GM23338 (cell line): ENCODE results near the gene PRSS50. TPM values are rescaled to one million over a fixed set of nuclear protein-coding genes. Genes with fewer than 3 reads are reported as not detected.

Experiments
- ATAC-seq: fragments of 200-7000 bp; cut with Tn5 transposase; 3 replicates; pipeline ENCODE4 v1.9.1; 2020
- DNase-seq: peaks from one replicate; pipeline ENCODE4 v3.0.0-alpha.2; 2015; ENCODE audit warnings: low spot score
- H2AFZ ChIP-seq: fragments of 200-600 bp; sonication (generic); 2 replicates; pipeline ENCODE4 v1.8.0; 2016; ENCODE audit warnings: antibody characterized with exemption, mild to moderate bottlenecking, moderate library complexity
- H3F3A ChIP-seq: fragments of 200-600 bp; sonication (generic); replicated peaks from 2 replicates; pipeline ENCODE4 v1.8.0; 2017; ENCODE audit warnings: antibody characterized with exemption, mixed run types, low read depth
- H3K27ac ChIP-seq: fragments of 200-600 bp; sonication (generic); 2 replicates; pipeline ENCODE4 v1.6.1; 2016; ENCODE audit warnings: low read depth
- H3K27me3 ChIP-seq: fragments of 200-600 bp; sonication (generic); 2 replicates; pipeline ENCODE4 v1.8.0; 2016; ENCODE audit warnings: mild to moderate bottlenecking, mixed run types, moderate library complexity; ENCODE audit not compliant: insufficient read depth
- H3K36me3 ChIP-seq: fragments of 200-600 bp; sonication (generic); 2 replicates; pipeline ENCODE4 v1.8.0; 2016; ENCODE audit warnings: mild to moderate bottlenecking; ENCODE audit not compliant: insufficient read depth
- H3K4me1 ChIP-seq: fragments of 200-600 bp; sonication (generic); 2 replicates; pipeline ENCODE4 v1.8.0; 2016; ENCODE audit warnings: mild to moderate bottlenecking, moderate library complexity; ENCODE audit not compliant: insufficient read depth
- H3K4me2 ChIP-seq: fragments of 200-600 bp; sonication (generic); 2 replicates; pipeline ENCODE4 v1.7.1; 2017; ENCODE audit warnings: mixed run types
- H3K4me3 ChIP-seq: fragments of 200-600 bp; sonication (generic); 2 replicates; pipeline ENCODE4 v1.6.1; 2016; ENCODE audit warnings: mixed run types
- H3K79me2 ChIP-seq: fragments of 200-600 bp; sonication (generic); replicated peaks from 2 replicates; pipeline ENCODE4 v1.8.0; 2017; ENCODE audit warnings: mild to moderate bottlenecking; ENCODE audit not compliant: insufficient read depth
- H3K9me2 ChIP-seq: fragments of 200-600 bp; sonication (generic); 2 replicates; pipeline ENCODE4 v1.8.0; 2017; ENCODE audit not compliant: insufficient read depth
- H4K20me1 ChIP-seq: fragments of 200-600 bp; sonication (generic); replicated peaks from 2 replicates; pipeline ENCODE4 v1.8.0; 2017; ENCODE audit warnings: mild to moderate bottlenecking; ENCODE audit not compliant: insufficient read depth
- H3K27ac Mint-ChIP-seq: 2 replicates; pipeline ENCODE4 v1.8.0; 2020; ENCODE audit warnings: inconsistent platforms, mild to moderate bottlenecking, moderate library complexity, mixed read lengths
- H3K27me3 Mint-ChIP-seq: 3 replicates; pipeline ENCODE4 v1.8.0; 2022; ENCODE audit warnings: low read depth, mild to moderate bottlenecking, moderate library complexity, mixed read lengths, inconsistent platforms; ENCODE audit not compliant: insufficient read depth, poor library complexity
- H3K36me3 Mint-ChIP-seq: 3 replicates; pipeline ENCODE4 v1.8.0; 2021; ENCODE audit warnings: low read depth, mild to moderate bottlenecking, inconsistent platforms, moderate library complexity, mixed read lengths
- H3K4me1 Mint-ChIP-seq: 3 replicates; pipeline ENCODE4 v1.8.0; 2020; ENCODE audit warnings: mild to moderate bottlenecking, inconsistent platforms, mixed read lengths
- H3K4me3 Mint-ChIP-seq: 3 replicates; pipeline ENCODE4 v1.8.0; 2021; ENCODE audit warnings: moderate library complexity, mild to moderate bottlenecking, inconsistent platforms, mixed read lengths
- H3K9me3 Mint-ChIP-seq: 3 replicates; pipeline ENCODE4 v1.8.0; 2020; ENCODE audit warnings: moderate library complexity, mild to moderate bottlenecking, inconsistent platforms, mixed read lengths
- CREB1 ChIP-seq: fragments of 250-450 bp; sonication (Bioruptor Pico); IDR thresholded peaks from 2 replicates; pipeline ENCODE4 v1.5.0; 2020; ENCODE audit warnings: low read depth, mild to moderate bottlenecking, moderate library complexity
- ETS1 ChIP-seq: IDR thresholded peaks from 2 replicates; pipeline ENCODE4 v1.6.1; 2016; ENCODE audit warnings: antibody characterized with exemption
- EZH2 ChIP-seq: fragments of 200-600 bp; sonication (generic); IDR thresholded peaks from one replicate; pipeline ENCODE4 v1.8.0; 2017; ENCODE audit warnings: antibody characterized with exemption, mild to moderate bottlenecking, low read depth; ENCODE audit not compliant: unreplicated experiment
- EZH2phosphoT487 ChIP-seq: fragments of 200-600 bp; sonication (generic); IDR thresholded peaks from one replicate; pipeline ENCODE4 v1.8.1; 2018; ENCODE audit warnings: antibody characterized with exemption; ENCODE audit not compliant: unreplicated experiment
- JUNB ChIP-seq: IDR thresholded peaks from one replicate; pipeline ENCODE4 v1.6.1; 2016; ENCODE audit warnings: antibody characterized with exemption; ENCODE audit not compliant: unreplicated experiment
- NANOG ChIP-seq: IDR thresholded peaks from 2 replicates; pipeline ENCODE4 v1.6.1; 2016; ENCODE audit warnings: antibody characterized with exemption, borderline replicate concordance
- POLR2AphosphoS5 ChIP-seq: IDR thresholded peaks from 2 replicates; pipeline ENCODE4 v1.6.1; 2016; ENCODE audit warnings: antibody characterized with exemption, low read depth
- REST ChIP-seq: IDR thresholded peaks from one replicate; pipeline ENCODE4 v1.6.1; 2018; ENCODE audit warnings: antibody characterized with exemption; ENCODE audit not compliant: unreplicated experiment
- STAT1 ChIP-seq: IDR thresholded peaks from one replicate; pipeline ENCODE4 v1.6.1; 2016; ENCODE audit warnings: antibody characterized with exemption; ENCODE audit not compliant: unreplicated experiment
- ZNF114 ChIP-seq: fragments of 250-450 bp; sonication (Bioruptor Pico); IDR thresholded peaks from 2 replicates; pipeline ENCODE4 v1.5.0; 2020; ENCODE audit warnings: mild to moderate bottlenecking, moderate library complexity
- ZNF331 ChIP-seq: fragments of 250-450 bp; sonication (Bioruptor Pico); IDR thresholded peaks from 2 replicates; pipeline ENCODE4 v1.5.0; 2020; ENCODE audit warnings: low read depth, mild to moderate bottlenecking, moderate library complexity
- polyA plus RNA-seq: library from polyadenylated mRNA; unstranded; fragments of >200 nt; fragmentation: Nextera tagmentation; extraction: Ambion mirVana; gene quantifications from 2 replicates; pipeline ENCODE4 v1.2.1, GENCODE V29; 2016
- total RNA-seq: library from RNA; depleted of rRNA; stranded (reverse); fragments of >200 nt; shearing (Covaris generic); gene quantifications from 2 replicates; pipeline ENCODE4 v1.2.3, GENCODE V29; 2014
- TF ChIP-seq, protein P1 (sequence below): fragments of 250-450 bp; sonication (Bioruptor Pico); IDR thresholded peaks from 2 replicates; pipeline ENCODE4 v1.5.0; 2020; ENCODE audit warnings: mild to moderate bottlenecking, moderate library complexity

The PRSS50 gene
- total and polyA plus RNA-seq, 2 experiments from 2014 or later = 0.60 to 1.5 TPM

DNA sequence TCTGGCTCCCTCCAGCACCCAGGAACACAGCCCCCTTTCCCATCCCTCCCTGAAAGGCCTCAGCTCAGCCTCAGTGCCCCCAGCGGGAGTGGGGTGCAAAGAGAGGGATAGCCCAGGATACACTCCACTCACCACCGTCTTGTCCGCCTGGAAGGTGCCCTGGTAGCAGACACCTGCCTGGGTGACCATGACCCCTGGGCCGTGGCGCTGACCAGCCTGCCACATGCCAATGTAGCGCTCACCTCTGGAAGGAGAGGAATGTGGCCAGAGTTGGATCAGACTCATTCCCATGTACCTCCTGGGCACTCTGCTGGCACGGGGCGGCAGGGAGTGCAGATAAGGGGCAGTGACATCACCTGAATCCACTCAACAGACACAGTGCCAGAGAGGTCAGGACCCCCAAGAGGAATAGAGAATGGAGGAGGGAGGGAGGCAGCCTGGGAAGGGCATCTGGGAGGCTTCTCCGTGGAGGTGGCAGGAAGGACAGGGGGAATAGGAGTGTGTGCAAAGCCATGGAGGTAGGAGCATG is 37.3 kb downstream of the PRSS50 start (continued):
- TF ChIP-seq ETS1 (no peak), CREB1 (CRISPR knock-in tag) (no peak)
- TF ChIP-seq, protein P1, sequence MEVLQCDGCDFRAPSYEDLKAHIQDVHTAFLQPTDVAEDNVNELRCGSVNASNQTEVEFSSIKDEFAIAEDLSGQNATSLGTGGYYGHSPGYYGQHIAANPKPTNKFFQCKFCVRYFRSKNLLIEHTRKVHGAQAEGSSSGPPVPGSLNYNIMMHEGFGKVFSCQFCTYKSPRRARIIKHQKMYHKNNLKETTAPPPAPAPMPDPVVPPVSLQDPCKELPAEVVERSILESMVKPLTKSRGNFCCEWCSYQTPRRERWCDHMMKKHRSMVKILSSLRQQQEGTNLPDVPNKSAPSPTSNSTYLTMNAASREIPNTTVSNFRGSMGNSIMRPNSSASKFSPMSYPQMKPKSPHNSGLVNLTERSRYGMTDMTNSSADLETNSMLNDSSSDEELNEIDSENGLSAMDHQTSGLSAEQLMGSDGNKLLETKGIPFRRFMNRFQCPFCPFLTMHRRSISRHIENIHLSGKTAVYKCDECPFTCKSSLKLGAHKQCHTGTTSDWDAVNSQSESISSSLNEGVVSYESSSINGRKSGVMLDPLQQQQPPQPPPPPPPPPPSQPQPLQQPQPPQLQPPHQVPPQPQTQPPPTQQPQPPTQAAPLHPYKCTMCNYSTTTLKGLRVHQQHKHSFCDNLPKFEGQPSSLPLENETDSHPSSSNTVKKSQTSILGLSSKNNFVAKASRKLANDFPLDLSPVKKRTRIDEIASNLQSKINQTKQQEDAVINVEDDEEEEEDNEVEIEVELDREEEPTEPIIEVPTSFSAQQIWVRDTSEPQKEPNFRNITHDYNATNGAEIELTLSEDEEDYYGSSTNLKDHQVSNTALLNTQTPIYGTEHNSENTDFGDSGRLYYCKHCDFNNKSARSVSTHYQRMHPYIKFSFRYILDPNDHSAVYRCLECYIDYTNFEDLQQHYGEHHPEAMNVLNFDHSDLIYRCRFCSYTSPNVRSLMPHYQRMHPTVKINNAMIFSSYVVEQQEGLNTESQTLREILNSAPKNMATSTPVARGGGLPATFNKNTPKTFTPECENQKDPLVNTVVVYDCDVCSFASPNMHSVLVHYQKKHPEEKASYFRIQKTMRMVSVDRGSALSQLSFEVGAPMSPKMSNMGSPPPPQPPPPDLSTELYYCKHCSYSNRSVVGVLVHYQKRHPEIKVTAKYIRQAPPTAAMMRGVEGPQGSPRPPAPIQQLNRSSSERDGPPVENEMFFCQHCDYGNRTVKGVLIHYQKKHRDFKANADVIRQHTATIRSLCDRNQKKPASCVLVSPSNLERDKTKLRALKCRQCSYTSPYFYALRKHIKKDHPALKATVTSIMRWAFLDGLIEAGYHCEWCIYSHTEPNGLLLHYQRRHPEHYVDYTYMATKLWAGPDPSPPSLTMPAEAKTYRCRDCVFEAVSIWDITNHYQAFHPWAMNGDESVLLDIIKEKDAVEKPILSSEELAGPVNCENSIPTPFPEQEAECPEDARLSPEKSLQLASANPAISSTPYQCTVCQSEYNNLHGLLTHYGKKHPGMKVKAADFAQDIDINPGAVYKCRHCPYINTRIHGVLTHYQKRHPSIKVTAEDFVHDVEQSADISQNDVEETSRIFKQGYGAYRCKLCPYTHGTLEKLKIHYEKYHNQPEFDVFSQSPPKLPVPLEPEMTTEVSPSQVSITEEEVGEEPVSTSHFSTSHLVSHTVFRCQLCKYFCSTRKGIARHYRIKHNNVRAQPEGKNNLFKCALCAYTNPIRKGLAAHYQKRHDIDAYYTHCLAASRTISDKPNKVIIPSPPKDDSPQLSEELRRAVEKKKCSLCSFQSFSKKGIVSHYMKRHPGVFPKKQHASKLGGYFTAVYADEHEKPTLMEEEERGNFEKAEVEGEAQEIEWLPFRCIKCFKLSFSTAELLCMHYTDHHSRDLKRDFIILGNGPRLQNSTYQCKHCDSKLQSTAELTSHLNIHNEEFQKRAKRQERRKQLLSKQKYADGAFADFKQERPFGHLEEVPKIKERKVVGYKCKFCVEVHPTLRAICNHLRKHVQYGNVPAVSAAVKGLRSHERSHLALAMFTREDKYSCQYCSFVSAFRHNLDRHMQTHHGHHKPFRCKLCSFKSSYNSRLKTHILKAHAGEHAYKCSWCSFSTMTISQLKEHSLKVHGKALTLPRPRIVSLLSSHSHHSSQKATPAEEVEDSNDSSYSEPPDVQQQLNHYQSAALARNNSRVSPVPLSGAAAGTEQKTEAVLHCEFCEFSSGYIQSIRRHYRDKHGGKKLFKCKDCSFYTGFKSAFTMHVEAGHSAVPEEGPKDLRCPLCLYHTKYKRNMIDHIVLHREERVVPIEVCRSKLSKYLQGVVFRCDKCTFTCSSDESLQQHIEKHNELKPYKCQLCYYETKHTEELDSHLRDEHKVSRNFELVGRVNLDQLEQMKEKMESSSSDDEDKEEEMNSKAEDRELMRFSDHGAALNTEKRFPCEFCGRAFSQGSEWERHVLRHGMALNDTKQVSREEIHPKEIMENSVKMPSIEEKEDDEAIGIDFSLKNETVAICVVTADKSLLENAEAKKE (CRISPR knock-in tag) = no peak

DNA sequence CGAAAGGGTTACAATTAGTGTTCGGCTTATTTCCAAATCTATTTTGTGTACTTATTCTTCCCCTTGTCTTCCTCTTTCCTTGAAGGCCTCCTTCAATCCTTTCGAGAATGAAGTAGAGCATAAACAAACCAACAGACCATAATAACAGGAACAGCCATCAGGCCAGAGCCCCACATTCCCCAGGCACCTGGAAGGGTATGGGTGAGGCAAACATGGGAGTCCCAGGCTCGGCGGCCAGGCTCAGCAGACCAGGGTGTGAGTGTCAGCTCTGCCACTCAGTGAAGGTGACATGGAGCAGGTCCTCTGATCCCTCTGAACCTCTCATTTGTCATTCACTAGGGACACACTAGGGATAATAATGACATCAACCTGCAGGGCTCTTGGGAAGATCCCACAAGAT is 38.0 kb downstream of the PRSS50 start:
- Histone ChIP-seq H3K9me2 (0 out of 2 replicates have a peak, but pooled peaks cover 3% of the 10 kb centered on the region), H3K4me1 (no peaks in the 10 kb centered on the region), H3K27me3 (no peaks in the 10 kb centered on the region), H3K4me3 (no peak overlapping the region), H3K79me2 (no peaks in the 10 kb centered on the region), H3K36me3 (no peaks in the 10 kb centered on the region), H3F3A (no peaks in the 10 kb centered on the region), H3K27ac (no peak overlapping the region), H2AFZ (no peak overlapping the region), H3K4me2 (no peak overlapping the region), H4K20me1 (no peaks in the 10 kb centered on the region; the same call in 1 of the 2 replicates)
- Mint-ChIP-seq H3K4me3 (no peak overlapping the region), H3K27ac (no peak overlapping the region), H3K36me3 (peaks cover 3% of the 10 kb centered on the region; the same call in 1 of the 3 replicates), H3K9me3 (no peaks in the 10 kb centered on the region), H3K27me3 (peaks cover 15% of the 10 kb centered on the region), H3K4me1 (no peaks in the 10 kb centered on the region; the same call in 1 of the 3 replicates)
- no peak for ATAC-seq
- no peak for DNase-seq
- no peak for TF ChIP-seq NANOG
- TF ChIP-seq CREB1 (CRISPR knock-in tag) = no peak
- TF ChIP-seq EZH2phosphoT487 = no peak
- TF ChIP-seq EZH2 = no peak
- TF ChIP-seq JUNB = no peak
- no peak for TF ChIP-seq ETS1
- no peak for TF ChIP-seq REST
- no peak for TF ChIP-seq STAT1
- no peak for TF ChIP-seq ZNF331 (CRISPR knock-in tag)
- no peak for TF ChIP-seq ZNF114
- TF ChIP-seq POLR2AphosphoS5 = no peak
